ENCODE measurements around the gene ARID1B. TPM values are rescaled to one million over a fixed set of nuclear protein-coding genes. Genes with fewer than 3 reads are reported as not detected.

The ARID1B gene
- total and polyA plus RNA-seq, 12 donors = 13.3 to 85.6 (median 50.9) TPM

DNA sequence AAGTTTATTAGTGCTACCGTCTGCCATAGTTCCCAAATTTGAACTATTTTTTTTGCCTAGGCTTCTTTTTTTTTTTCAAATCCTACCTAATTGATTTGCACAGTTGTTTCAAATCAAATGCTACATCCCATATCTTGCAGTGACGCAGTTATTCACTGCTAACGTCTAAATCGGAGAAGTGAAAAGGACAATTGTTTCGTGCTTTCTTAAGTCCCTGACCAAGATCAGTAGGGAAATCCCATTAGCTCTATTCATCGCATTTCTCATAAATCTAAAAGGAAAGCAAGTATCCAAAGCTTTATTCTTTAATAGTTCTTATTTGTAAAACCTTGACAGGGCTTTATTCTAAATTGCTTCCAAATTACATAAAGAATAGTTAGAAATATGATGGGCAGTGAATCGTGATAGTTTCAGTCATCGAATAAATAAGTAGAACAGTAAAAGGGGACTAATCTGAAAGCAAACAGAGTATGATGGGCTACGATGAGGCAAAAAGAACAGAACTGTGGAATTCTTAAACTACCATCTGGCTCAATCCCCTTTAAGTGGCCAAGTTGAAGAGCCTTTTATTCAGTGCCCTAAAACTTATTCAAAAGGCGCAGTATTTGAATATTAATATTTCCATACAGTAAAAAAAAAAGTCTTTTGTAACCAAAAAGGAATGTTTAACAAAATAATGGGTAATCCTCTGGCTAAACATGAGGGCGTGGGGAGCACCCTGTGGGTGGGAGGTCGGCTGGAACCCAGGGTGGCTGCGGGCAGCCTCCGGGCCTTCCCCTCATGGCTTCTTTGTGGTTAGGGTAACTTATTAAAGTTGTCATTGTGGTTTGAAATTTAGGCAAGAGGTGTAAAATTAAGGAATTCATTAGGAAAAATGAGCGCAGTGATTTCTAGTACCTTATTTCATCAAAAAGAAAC is 3.0 kb upstream of the ARID1B start:
- H3K4me3 ChIP-seq = no peak overlapping the region
- H3K27ac ChIP-seq = peak overlapping the region in 1 of 5 donors; percentile 98
- no peak for TF ChIP-seq POLR2A (IDR thresholded peaks at IDR 0.05)
- TF ChIP-seq CTCF (IDR thresholded peaks at IDR 0.05) = no peak
- no peaks in the 10 kb centered on the region for H3K27me3 ChIP-seq
- intact Hi-C loops (cut with DNase I) = loop anchor here in 1 of 2 donors (5.0 to 10.0 kb wide), 2 partner anchors 82 to 411 kb away; no protein-coding TSS in a partner anchor
- H3K9me3 ChIP-seq (replicated peaks in 1 of 3) = no peaks in the 10 kb centered on the region
- no peak for DNase-seq
- H3K4me1 ChIP-seq (replicated peaks in 1 of 2) = peaks cover 10 to 19% of the 10 kb centered on the region in 2 donors
- 72 to 80% (median 76%) methylated on average over 15 of the region's 15 CpGs for WGBS, 4 donors
- no peaks in the 10 kb centered on the region for H3K36me3 ChIP-seq (replicated peaks in 1 of 2)

- peaks cover 10 to 19% of the 10 kb centered on the region in 2 donors for H3K4me1 ChIP-seq (replicated peaks in 1 of 2)
- H3K4me3 ChIP-seq = no peak overlapping the region
- no peaks in the 10 kb centered on the region for H3K36me3 ChIP-seq (replicated peaks in 1 of 2)
- no peaks in the 10 kb centered on the region for H3K27me3 ChIP-seq
- H3K27ac ChIP-seq = peak overlapping the region in 2 of 5 donors; percentile 20 to 98
- 57 to 64% (median 59%) methylated on average over 5 of the region's 5 CpGs for WGBS, 4 donors
- no peak for TF ChIP-seq CTCF (IDR thresholded peaks at IDR 0.05)
- TF ChIP-seq POLR2A (IDR thresholded peaks at IDR 0.05) = no peak
- intact Hi-C loops (cut with DNase I) = loop anchor here (5.0 to 10.0 kb wide), 4 partner anchors 83 to 410 kb away; no protein-coding TSS in a partner anchor
- no peaks in the 10 kb centered on the region for H3K9me3 ChIP-seq (replicated peaks in 1 of 3)
- DNase-seq = no peak
These were observed 2.2 kb upstream of the ARID1B start for GRCh38 chr6:156774863-156775405.

DNA sequence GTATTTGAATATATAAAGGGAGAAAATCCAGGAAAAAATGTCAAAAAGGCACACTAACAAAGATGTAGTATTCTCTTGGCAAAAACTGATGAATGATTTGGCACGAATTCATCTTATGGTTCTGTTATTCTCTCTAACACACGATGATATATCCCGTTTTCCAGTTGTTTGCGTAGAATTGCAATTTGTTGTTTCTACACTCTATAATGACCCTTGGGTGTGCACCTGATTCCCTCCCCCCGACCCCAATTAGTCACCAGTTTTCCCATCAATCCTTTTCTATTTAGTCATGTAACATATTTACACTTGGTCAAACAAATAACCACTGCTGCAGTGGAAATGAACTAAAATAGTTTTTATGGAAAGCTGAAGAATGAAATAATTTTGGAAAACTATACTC is 1.5 kb upstream of the ARID1B start:
- TF ChIP-seq CTCF (IDR thresholded peaks at IDR 0.05) (no peak), POLR2A (IDR thresholded peaks at IDR 0.05) (no peak)
- WGBS, 4 donors = 37 to 45% (median 43%) methylated on average over 5 of the region's 5 CpGs
- H3K4me3 ChIP-seq = no peak overlapping the region
- H3K36me3 ChIP-seq (replicated peaks in 1 of 2) = no peaks in the 10 kb centered on the region
- DNase-seq = no peak
- intact Hi-C loops (cut with DNase I) = loop anchor here (2.0 to 10.0 kb wide), 4 partner anchors 88 to 409 kb away; no protein-coding TSS in a partner anchor
- peaks cover 11 to 21% of the 10 kb centered on the region in 2 donors for H3K4me1 ChIP-seq (replicated peaks in 1 of 2)
- peak overlapping the region in 2 of 5 donors; percentile 10 to 98 for H3K27ac ChIP-seq
- H3K27me3 ChIP-seq = no peaks in the 10 kb centered on the region
- H3K9me3 ChIP-seq (replicated peaks in 1 of 3) = no peaks in the 10 kb centered on the region

- intact Hi-C loops (cut with DNase I) = loop anchor here (2.0 to 10.0 kb wide), 4 partner anchors 89 to 408 kb away; no protein-coding TSS in a partner anchor
- Histone ChIP-seq H3K4me1 (replicated peaks in 1 of 2) (peaks cover 18 to 23% of the 10 kb centered on the region in 2 donors), H3K27me3 (no peaks in the 10 kb centered on the region), H3K9me3 (replicated peaks in 1 of 3) (no peaks in the 10 kb centered on the region), H3K4me3 (peak overlapping the region in 2 of 4 donors; percentile 27 to 96), H3K27ac (peak overlapping the region; percentile 83 to 98 (median 96)), H3K36me3 (replicated peaks in 1 of 2) (no peaks in the 10 kb centered on the region)
- DNase-seq = no peak
- 1 to 3% (median 1%) methylated on average over 8 of the region's 8 CpGs for WGBS, 4 donors
- TF ChIP-seq POLR2A (IDR thresholded peaks at IDR 0.05) (no peak), CTCF (IDR thresholded peaks at IDR 0.05) (no peak)
These were observed 723 bp upstream of the ARID1B start for GRCh38 chr6:156776470-156776839.

Data from adrenal gland (tissue), 12 donors.